Spleen (tissue), 7 donors: ENCODE measurements around the gene CANT1.

Experiments used
- POLR2AphosphoS5 ChIP-seq, 3 donors: sonication (generic); formaldehyde crosslinking; IDR thresholded peaks; one replicate each; pipeline ENCODE4 v1.5.1; 2017; ENCODE audit warnings: antibody characterized with exemption in 3 of 3
- TF ChIP-seq, protein P1 (sequence below), 11 experiments: fragments of 200-600 bp in 7 of 11; fragments of 450-650 bp in 4 of 11; sonication (generic) in 4 of 11; IDR thresholded peaks in 8 of 11; conservative IDR thresholded peaks in 3 of 11; 1 replicate in 7 of 11; 2 replicates in 4 of 11; pipeline versions ENCODE4 v1.4.0 to v1.8.0; 2016 to 2021; ENCODE audit warnings: antibody characterized with exemption in 11 of 11, inconsistent platforms in 4 of 11, mild to moderate bottlenecking in 1 of 11
- donor health status: DM: no; HTN: no; CAD: no; lungs with moderate emphysema.
- donor health status: DM: no; HTN: no; CAD: no.
- donor health status: DM: no; HTN: no; CAD: no.

DNA sequence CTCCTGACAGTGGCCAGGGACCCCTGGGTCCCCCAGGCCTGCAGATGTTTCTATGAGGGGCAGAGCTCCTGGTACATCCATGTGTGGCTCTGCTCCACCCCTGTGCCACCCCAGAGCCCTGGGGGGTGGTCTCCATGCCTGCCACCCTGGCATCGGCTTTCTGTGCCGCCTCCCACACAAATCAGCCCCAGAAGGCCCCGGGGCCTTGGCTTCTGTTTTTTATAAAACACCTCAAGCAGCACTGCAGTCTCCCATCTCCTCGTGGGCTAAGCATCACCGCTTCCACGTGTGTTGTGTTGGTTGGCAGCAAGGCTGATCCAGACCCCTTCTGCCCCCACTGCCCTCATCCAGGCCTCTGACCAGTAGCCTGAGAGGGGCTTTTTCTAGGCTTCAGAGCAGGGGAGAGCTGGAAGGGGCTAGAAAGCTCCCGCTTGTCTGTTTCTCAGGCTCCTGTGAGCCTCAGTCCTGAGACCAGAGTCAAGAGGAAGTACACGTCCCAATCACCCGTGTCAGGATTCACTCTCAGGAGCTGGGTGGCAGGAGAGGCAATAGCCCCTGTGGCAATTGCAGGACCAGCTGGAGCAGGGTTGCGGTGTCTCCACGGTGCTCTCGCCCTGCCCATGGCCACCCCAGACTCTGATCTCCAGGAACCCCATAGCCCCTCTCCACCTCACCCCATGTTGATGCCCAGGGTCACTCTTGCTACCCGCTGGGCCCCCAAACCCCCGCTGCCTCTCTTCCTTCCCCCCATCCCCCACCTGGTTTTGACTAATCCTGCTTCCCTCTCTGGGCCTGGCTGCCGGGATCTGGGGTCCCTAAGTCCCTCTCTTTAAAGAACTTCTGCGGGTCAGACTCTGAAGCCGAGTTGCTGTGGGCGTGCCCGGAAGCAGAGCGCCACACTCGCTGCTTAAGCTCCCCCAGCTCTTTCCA is 39.5 kb upstream of the CANT1 start:
- no peak for TF ChIP-seq POLR2AphosphoS5 (IDR thresholded peaks at IDR 0.05)
- TF ChIP-seq, protein P1, sequence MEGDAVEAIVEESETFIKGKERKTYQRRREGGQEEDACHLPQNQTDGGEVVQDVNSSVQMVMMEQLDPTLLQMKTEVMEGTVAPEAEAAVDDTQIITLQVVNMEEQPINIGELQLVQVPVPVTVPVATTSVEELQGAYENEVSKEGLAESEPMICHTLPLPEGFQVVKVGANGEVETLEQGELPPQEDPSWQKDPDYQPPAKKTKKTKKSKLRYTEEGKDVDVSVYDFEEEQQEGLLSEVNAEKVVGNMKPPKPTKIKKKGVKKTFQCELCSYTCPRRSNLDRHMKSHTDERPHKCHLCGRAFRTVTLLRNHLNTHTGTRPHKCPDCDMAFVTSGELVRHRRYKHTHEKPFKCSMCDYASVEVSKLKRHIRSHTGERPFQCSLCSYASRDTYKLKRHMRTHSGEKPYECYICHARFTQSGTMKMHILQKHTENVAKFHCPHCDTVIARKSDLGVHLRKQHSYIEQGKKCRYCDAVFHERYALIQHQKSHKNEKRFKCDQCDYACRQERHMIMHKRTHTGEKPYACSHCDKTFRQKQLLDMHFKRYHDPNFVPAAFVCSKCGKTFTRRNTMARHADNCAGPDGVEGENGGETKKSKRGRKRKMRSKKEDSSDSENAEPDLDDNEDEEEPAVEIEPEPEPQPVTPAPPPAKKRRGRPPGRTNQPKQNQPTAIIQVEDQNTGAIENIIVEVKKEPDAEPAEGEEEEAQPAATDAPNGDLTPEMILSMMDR (IDR thresholded peaks at IDR 0.05 in 8 of 11, conservative IDR thresholded peaks at IDR 0.05 in 3 of 11): no peak
